ENCODE results near the gene PISD. TPM values are rescaled to one million over a fixed set of nuclear protein-coding genes. Genes with fewer than 3 reads are reported as not detected.

PISD gene
- total and polyA plus RNA-seq, 2 of the 8 experiments (the other 6 are each of a cell fraction or from before 2014, with no cell fraction given) = 47.8 to 48.2 TPM

DNA sequence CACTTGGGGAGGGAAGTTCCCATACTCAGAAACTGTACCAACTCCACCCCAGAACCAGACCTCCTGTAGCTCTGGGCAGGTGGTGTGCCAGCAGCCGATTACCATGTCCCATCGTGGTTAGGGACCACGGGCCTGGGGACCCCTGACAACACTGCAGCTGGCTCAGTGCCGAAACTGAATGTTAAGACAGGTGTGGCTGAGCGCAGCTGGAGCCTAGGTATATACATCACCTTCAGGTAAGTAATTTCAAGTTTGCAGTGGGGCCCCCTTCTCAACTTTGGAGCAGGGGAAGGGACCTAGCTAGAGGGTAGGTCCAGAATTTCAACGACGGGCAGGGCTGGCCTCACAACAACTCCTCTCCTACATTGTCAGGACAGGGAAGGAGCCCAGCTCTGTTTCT, 20.7 kb upstream of the PISD start:
- no peak for DNase-seq (ENCODE audit: low read depth in 1 of 2, low spot score in 2 of 2)
- no peak for TF ChIP-seq FOSL1 (IDR thresholded peaks at IDR 0.05; ENCODE audit: insufficient read depth, low read depth, low read length)
- TF ChIP-seq, protein P1, sequence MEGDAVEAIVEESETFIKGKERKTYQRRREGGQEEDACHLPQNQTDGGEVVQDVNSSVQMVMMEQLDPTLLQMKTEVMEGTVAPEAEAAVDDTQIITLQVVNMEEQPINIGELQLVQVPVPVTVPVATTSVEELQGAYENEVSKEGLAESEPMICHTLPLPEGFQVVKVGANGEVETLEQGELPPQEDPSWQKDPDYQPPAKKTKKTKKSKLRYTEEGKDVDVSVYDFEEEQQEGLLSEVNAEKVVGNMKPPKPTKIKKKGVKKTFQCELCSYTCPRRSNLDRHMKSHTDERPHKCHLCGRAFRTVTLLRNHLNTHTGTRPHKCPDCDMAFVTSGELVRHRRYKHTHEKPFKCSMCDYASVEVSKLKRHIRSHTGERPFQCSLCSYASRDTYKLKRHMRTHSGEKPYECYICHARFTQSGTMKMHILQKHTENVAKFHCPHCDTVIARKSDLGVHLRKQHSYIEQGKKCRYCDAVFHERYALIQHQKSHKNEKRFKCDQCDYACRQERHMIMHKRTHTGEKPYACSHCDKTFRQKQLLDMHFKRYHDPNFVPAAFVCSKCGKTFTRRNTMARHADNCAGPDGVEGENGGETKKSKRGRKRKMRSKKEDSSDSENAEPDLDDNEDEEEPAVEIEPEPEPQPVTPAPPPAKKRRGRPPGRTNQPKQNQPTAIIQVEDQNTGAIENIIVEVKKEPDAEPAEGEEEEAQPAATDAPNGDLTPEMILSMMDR (IDR thresholded peaks at IDR 0.05; ENCODE audit: control extremely low read depth in 1 of 3, insufficient read depth in 1 of 3, low read depth in 1 of 3, low read length in 3 of 3) = no peak
- TF ChIP-seq EZH2 (IDR thresholded peaks at IDR 0.05; ENCODE audit: low read depth, low read length, severe bottlenecking) = no peak
- no peak for TF ChIP-seq MAFK (IDR thresholded peaks at IDR 0.05; ENCODE audit: low read depth, low read length)
- TF ChIP-seq RXRA (IDR thresholded peaks at IDR 0.05; ENCODE audit: insufficient read depth, low read depth, low read length) = no peak
- no peak for TF ChIP-seq KDM5A (IDR thresholded peaks at IDR 0.05; ENCODE audit: low read length)
- no peak for TF ChIP-seq SIRT6 (IDR thresholded peaks at IDR 0.05; ENCODE audit: low read length)
- no peak for TF ChIP-seq BRCA1 (IDR thresholded peaks at IDR 0.05; ENCODE audit: low read depth, low read length)
- TF ChIP-seq ASH2L (IDR thresholded peaks at IDR 0.05; ENCODE audit: low read length) = no peak
- TF ChIP-seq NRF1 (IDR thresholded peaks at IDR 0.05; ENCODE audit: low read depth, low read length) = no peak
- no peak for TF ChIP-seq YY1 (IDR thresholded peaks at IDR 0.05; ENCODE audit: low read depth, low read length)
- no peak for TF ChIP-seq NANOG (IDR thresholded peaks at IDR 0.05; ENCODE audit: insufficient read depth, low read depth, low read length, poor library complexity, severe bottlenecking)
- no peak overlapping the region for H2BK5ac ChIP-seq (ENCODE audit: low read depth, low read length)
- H3K4me2 ChIP-seq (ENCODE audit: insufficient read depth in 1 of 2, low read depth in 2 of 2, low read length in 2 of 2) = no peak overlapping the region
- H3K27me3 ChIP-seq (replicated peaks in 1 of 4; ENCODE audit: control insufficient read depth in 3 of 4, extremely low read depth in 1 of 4, insufficient read depth in 3 of 4, low read length in 3 of 4) = no peaks in the 10 kb centered on the region
- no peak overlapping the region for H4K8ac ChIP-seq (ENCODE audit: extremely low read depth, insufficient read depth, low read length)
- H3K4me3 ChIP-seq (ENCODE audit: extremely low read depth in 1 of 4, insufficient read depth in 2 of 4, low read depth in 3 of 4, low read length in 4 of 4) = no peak overlapping the region
- WGBS, 2 experiments (ENCODE audit: extremely low coverage in 1 of 2, insufficient coverage in 1 of 2, insufficient read length in 1 of 2, insufficient replicate concordance in 2 of 2, low coverage in 1 of 2, low lambda C conversion rate in 2 of 2, missing lambda C conversion rate in 1 of 2) = 89% methylated on average over 7 of the region's 7 CpGs; no CpG with 5 or more reads in 1 of the 2 experiments
- H3K4ac ChIP-seq (replicated peaks; ENCODE audit: insufficient read length, low read depth, low read length) = no peak overlapping the region
- H3K4me1 ChIP-seq (replicated peaks in 1 of 4; ENCODE audit: control insufficient read depth in 3 of 4, insufficient read depth in 4 of 4, low read length in 3 of 4) = no peaks in the 10 kb centered on the region
- POLR2A ChIA-PET (ENCODE audit: partially characterized antibody) = interaction anchor here (0.9 kb wide), 1 partner anchor 28 kb away, joined by 6 read pairs; no protein-coding TSS in a partner anchor
- H2AFZ ChIP-seq (ENCODE audit: low read length) = no peak overlapping the region
- H3K9ac ChIP-seq (replicated peaks in 1 of 4; ENCODE audit: extremely low read depth in 1 of 4, low read depth in 3 of 4, low read length in 3 of 4) = no peak overlapping the region
- no peak overlapping the region for H3K23ac ChIP-seq (ENCODE audit: insufficient read length)
- CTCF ChIA-PET (ENCODE audit: partially characterized antibody) = interaction anchor here (0.9 to 3.6 kb wide), 3 partner anchors 14 to 206 kb away, joined by 3 to 19 read pairs (median 5); no protein-coding TSS in a partner anchor
- H3K18ac ChIP-seq (ENCODE audit: extremely low read depth, low read length) = no peak overlapping the region
- no peak overlapping the region for H4K5ac ChIP-seq (ENCODE audit: insufficient read length, low read depth, low read length)
- H3K36me3 ChIP-seq (ENCODE audit: control insufficient read depth in 2 of 4, insufficient read depth in 4 of 4, low read length in 3 of 4) = peaks cover 7 to 43% (median 23%) of the 10 kb centered on the region in 4 experiments; a peak in 7 of 8 replicates
- H3K79me1 ChIP-seq (ENCODE audit: low read depth, low read length) = no peaks in the 10 kb centered on the region
- no peak overlapping the region for H3K27ac ChIP-seq (ENCODE audit: low read depth, low read length)
- H2BK120ac ChIP-seq (replicated peaks; ENCODE audit: low read depth, low read length) = no peak overlapping the region
- FAIRE-seq = no peak
- no peak overlapping the region for H3K14ac ChIP-seq (ENCODE audit: insufficient read length)
- no peaks in the 10 kb centered on the region for H3K23me2 ChIP-seq (ENCODE audit: low read depth, low read length)
- no peaks in the 10 kb centered on the region for H3K79me2 ChIP-seq (ENCODE audit: control insufficient read depth in 1 of 2, insufficient read depth in 2 of 2, low read length in 2 of 2)
- H2BK20ac ChIP-seq (ENCODE audit: low read length) = no peak overlapping the region
- H2AK5ac ChIP-seq (ENCODE audit: low read depth, low read length) = no peak overlapping the region
- no peak overlapping the region for H2BK15ac ChIP-seq (ENCODE audit: low read length)
- no peaks in the 10 kb centered on the region for H3K9me3 ChIP-seq (ENCODE audit: insufficient read depth in 2 of 2, low read depth in 1 of 2, low read length in 1 of 2)
- no peak overlapping the region for H2BK12ac ChIP-seq (ENCODE audit: low read depth, low read length)
- H4K20me1 ChIP-seq (replicated peaks in 1 of 2; ENCODE audit: control insufficient read depth in 1 of 2, insufficient read depth in 2 of 2, low read length in 2 of 2) = peaks cover 0 to 2% of the 10 kb centered on the region in 2 experiments
- no peak overlapping the region for H3K56ac ChIP-seq (replicated peaks; ENCODE audit: insufficient read length, low read depth, low read length)
- H4K91ac ChIP-seq (replicated peaks; ENCODE audit: insufficient read length, low read length) = no peak overlapping the region

Measured in H1 (cell line).